Brain microvascular endothelial cell (primary cell): ENCODE measurements around the gene HEPACAM.

Source experiments
- DNase-seq: peaks from one replicate; pipeline ENCODE4 v3.0.0-alpha.2; 2020
- H3K27ac ChIP-seq: fragments of 250-450 bp; sonication (Bioruptor Pico); 2 replicates; pipeline ENCODE4 v1.5.1; 2020; ENCODE audit warnings: mild to moderate bottlenecking, moderate library complexity
- H3K27me3 ChIP-seq: fragments of 250-450 bp; sonication (Bioruptor Pico); replicated peaks from 2 replicates; pipeline ENCODE4 v1.5.1; 2020; ENCODE audit warnings: mild to moderate bottlenecking
- H3K36me3 ChIP-seq: fragments of 250-450 bp; sonication (Bioruptor Pico); replicated peaks from 2 replicates; pipeline ENCODE4 v1.5.1; 2020; ENCODE audit warnings: mild to moderate bottlenecking
- H3K4me3 ChIP-seq: 2 replicates; pipeline ENCODE4 v1.5.1; 2011; ENCODE audit warnings: low read depth, mild to moderate bottlenecking, control low read depth, low read length, moderate library complexity
- in situ Hi-C: cut with HindIII; loops from 2 replicates; pipeline ENCODE4 v1.10.0; 2017; ENCODE audit warnings: low sequenced_read_pairs, low pct_ligation_motif_present
- TF ChIP-seq, protein P1 (sequence below): IDR thresholded peaks from 2 replicates; pipeline ENCODE4 v1.5.1; 2011; ENCODE audit warnings: low read depth, mild to moderate bottlenecking, moderate library complexity, low read length, control low read depth, inconsistent platforms; ENCODE audit errors: missing control alignments

HEPACAM gene

DNA sequence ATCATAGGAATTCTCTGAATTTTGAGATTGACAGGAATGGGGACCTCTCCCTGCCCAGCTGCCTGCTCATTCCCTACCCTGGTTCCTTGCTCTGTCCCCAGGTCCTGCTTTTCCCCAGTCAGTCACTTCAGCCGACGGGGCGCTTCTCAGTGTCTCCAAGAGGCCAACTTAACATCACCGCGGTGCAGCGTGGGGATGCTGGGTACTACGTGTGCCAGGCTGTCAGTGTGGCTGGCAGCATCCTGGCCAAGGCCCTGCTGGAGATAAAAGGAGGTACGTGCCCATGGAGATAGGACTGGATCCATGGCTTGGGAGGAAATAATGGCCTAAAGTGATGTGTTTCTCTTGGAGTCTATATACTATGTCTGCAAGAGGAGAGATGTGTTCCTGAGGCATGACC, 63.6 kb downstream of the HEPACAM start:
- peaks cover 41% of the 10 kb centered on the region for H3K27me3 ChIP-seq
- H3K27ac ChIP-seq: no peak overlapping the region
- H3K4me3 ChIP-seq: no peak overlapping the region
- in situ Hi-C loops: no loop called here
- TF ChIP-seq, protein P1, sequence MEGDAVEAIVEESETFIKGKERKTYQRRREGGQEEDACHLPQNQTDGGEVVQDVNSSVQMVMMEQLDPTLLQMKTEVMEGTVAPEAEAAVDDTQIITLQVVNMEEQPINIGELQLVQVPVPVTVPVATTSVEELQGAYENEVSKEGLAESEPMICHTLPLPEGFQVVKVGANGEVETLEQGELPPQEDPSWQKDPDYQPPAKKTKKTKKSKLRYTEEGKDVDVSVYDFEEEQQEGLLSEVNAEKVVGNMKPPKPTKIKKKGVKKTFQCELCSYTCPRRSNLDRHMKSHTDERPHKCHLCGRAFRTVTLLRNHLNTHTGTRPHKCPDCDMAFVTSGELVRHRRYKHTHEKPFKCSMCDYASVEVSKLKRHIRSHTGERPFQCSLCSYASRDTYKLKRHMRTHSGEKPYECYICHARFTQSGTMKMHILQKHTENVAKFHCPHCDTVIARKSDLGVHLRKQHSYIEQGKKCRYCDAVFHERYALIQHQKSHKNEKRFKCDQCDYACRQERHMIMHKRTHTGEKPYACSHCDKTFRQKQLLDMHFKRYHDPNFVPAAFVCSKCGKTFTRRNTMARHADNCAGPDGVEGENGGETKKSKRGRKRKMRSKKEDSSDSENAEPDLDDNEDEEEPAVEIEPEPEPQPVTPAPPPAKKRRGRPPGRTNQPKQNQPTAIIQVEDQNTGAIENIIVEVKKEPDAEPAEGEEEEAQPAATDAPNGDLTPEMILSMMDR: no peak
- no peak for DNase-seq
- no peaks in the 10 kb centered on the region for H3K36me3 ChIP-seq

DNA sequence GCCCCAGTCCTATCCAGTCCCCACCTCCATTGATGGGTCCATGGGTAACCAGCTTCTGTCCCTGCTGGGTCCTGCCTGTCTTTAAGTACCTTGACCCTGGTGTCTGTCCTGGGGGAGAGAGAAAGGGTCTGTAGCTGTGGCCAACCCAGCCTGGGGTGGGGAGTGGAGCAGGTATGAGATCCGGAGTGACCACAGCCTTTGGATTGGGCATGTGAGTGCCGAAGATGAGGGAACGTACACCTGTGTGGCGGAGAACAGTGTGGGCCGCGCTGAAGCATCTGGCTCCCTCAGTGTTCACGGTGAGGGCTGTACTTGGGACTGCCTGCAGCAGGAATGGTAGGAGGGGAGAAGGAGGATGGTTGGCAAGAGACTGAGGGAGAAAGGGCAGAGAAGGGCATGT, 65.4 kb downstream of the HEPACAM start:
- H3K27ac ChIP-seq: no peak overlapping the region
- DNase-seq: no peak
- H3K27me3 ChIP-seq: peaks cover 59% of the 10 kb centered on the region
- H3K4me3 ChIP-seq: no peak overlapping the region
- TF ChIP-seq, protein P1: no peak
- H3K36me3 ChIP-seq: no peaks in the 10 kb centered on the region
- in situ Hi-C loops: no loop called here

DNA sequence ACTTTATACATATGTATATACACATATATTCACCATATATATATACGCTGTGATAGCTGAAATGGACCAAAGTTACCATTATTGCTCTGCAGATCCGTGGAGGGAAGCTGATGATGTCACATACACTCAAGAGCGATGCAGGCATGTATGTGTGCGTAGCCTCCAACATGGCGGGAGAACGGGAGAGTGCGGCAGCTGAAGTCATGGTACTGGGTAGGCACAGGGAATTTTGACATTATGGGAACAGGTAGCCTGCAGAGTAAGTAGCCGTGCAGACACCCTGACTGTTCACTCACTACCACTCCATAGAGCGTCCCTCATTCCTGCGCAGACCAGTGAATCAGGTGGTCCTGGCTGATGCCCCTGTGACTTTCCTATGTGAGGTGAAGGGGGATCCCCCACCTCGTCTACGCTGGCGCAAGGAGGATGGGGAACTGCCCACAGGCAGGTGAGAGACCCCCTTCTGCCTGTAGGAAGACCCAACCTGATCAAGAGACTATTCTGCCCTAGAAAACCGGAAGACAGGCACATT, 65.9 kb downstream of the HEPACAM start:
- Histone ChIP-seq H3K27ac (no peak overlapping the region), H3K36me3 (no peaks in the 10 kb centered on the region), H3K27me3 (peaks cover 64% of the 10 kb centered on the region), H3K4me3 (no peak overlapping the region)
- TF ChIP-seq, protein P1: no peak
- no peak for DNase-seq
- in situ Hi-C loops: no loop called here

DNA sequence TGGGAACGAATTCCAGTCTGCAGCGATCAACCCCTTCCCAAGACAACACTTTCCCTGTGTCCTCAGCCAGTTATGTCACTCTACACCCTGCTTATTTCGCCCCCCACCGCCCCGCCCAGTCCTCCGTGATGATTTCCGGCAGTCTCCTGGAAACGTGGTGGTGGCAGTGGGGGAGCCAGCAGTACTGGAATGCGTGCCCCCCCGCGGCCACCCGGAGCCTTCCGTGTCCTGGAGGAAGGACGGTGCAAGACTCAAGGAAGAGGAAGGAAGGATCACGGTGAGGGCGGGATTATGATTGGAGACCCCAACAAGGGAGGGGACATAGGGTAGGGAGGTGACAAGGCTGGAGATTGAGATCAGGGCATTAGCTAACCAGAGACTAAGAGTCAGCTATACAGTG, 66.5 kb downstream of the HEPACAM start:
- in situ Hi-C loops: no loop called here
- Histone ChIP-seq H3K36me3 (no peaks in the 10 kb centered on the region), H3K27me3 (peaks cover 70% of the 10 kb centered on the region), H3K4me3 (no peak overlapping the region), H3K27ac (no peak overlapping the region)
- TF ChIP-seq, protein P1: no peak
- no peak for DNase-seq
